Vagina (tissue), 2 donors: ENCODE data around the gene RITA1.

Source experiments
- CTCF ChIP-seq, 3 experiments: fragments of 450-650 bp in 2 of 3; fragments of 200-600 bp in 1 of 3; sonication (generic) in 1 of 3; IDR thresholded peaks; one replicate each; pipeline ENCODE4 v1.5.1; 2017 to 2019; ENCODE audit warnings: antibody characterized with exemption in 3 of 3, mild to moderate bottlenecking in 2 of 3, moderate library complexity in 2 of 3
- POLR2A ChIP-seq, 2 donors: fragments of 450-650 bp; IDR thresholded peaks; one replicate each; pipeline ENCODE4 v1.6.1; 2017; ENCODE audit warnings: antibody characterized with exemption in 2 of 2, mild to moderate bottlenecking in 2 of 2, moderate library complexity in 2 of 2
- POLR2AphosphoS5 ChIP-seq, 2 donors: sonication (generic); formaldehyde crosslinking; IDR thresholded peaks; one replicate each; pipeline ENCODE4 v1.9.0; 2017; ENCODE audit warnings: antibody characterized with exemption in 2 of 2, mild to moderate bottlenecking in 2 of 2, low read depth in 1 of 2; ENCODE audit not compliant: insufficient read depth in 1 of 2

DNA sequence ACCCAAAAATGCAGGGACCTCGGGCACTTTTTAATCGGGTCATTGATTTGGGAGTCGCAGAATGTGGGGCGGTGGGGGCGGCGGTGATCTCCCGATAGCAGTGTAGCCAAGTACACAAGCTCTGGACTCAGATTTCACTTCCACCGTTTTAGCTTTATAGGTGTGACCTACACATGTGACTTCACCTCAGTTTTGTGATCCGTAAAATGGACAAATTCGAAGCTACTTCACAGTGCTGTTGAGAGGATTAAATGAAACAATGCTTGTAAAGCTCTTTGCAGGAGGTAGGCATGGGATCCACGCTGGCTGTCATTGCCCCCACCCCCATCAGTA lies 478 bp downstream of the RITA1 start:
- no peak for TF ChIP-seq CTCF (IDR thresholded peaks at IDR 0.05)
- no peak for TF ChIP-seq POLR2AphosphoS5 (IDR thresholded peaks at IDR 0.05; ENCODE audit: insufficient read depth in 1 of 2, low read depth in 1 of 2)
- TF ChIP-seq POLR2A (IDR thresholded peaks at IDR 0.05), result no peak
